Stimulated activated effector memory CD8-positive, alpha-beta T cell treated with anti-CD3 and anti-CD28 coated beads, Interleukin-12 subunit alpha, Interleukin-12 subunit beta, amount 100 ng/mL, for 72 hours (primary cell): ENCODE results near the gene RPL22L1.
"Not testable (repeated sequence)": the region's sequence is repeated elsewhere in the genome, so short reads cannot be mapped to it uniquely, and the experiment has no call there.

ENCODE experiments used
- ATAC-seq: fragments of 150-1000 bp; cut with Tn5 transposase; 2 replicates; pipeline ENCODE4 v1.10.0; 2021
- DNase-seq, 2 donors: peaks; one replicate each; pipeline ENCODE4 v3.0.0; 2021 to 2022; ENCODE audit warnings: low spot score in 2 of 2
- H3K27ac Mint-ChIP-seq: one replicate; pipeline ENCODE4 v1.8.0; 2022; ENCODE audit warnings: mild to moderate bottlenecking, mixed read lengths
- H3K36me3 Mint-ChIP-seq: one replicate; pipeline ENCODE4 v1.8.0; 2022; ENCODE audit warnings: mild to moderate bottlenecking, mixed read lengths
- H3K4me1 Mint-ChIP-seq: one replicate; pipeline ENCODE4 v1.8.0; 2022; ENCODE audit warnings: mixed read lengths
- H3K4me3 Mint-ChIP-seq: one replicate; pipeline ENCODE4 v1.8.0; 2022; ENCODE audit warnings: mild to moderate bottlenecking, mixed read lengths
- H3K9me3 Mint-ChIP-seq: one replicate; pipeline ENCODE4 v1.8.0; 2022; ENCODE audit warnings: mixed read lengths

The RPL22L1 gene

GRCh38 chr3:170864525-170865208, 5.3 kb downstream of the RPL22L1 start:
- no peak overlapping the region for H3K27ac Mint-ChIP-seq
- H3K9me3 Mint-ChIP-seq = no peaks in the 10 kb centered on the region
- no peak overlapping the region for H3K4me3 Mint-ChIP-seq
- peaks cover 50% of the 10 kb centered on the region for H3K36me3 Mint-ChIP-seq
- DNase-seq (no peak), ATAC-seq (no peak)
- H3K4me1 Mint-ChIP-seq = peaks cover 12% of the 10 kb centered on the region

GRCh38 chr3:170863816-170864215, 6.2 kb downstream of the RPL22L1 start:
- Mint-ChIP-seq H3K9me3 (no peaks in the 10 kb centered on the region), H3K36me3 (peaks cover 42% of the 10 kb centered on the region), H3K27ac (no peak overlapping the region), H3K4me3 (no peak overlapping the region), H3K4me1 (peaks cover 10% of the 10 kb centered on the region)
- ATAC-seq = no peak
- DNase-seq = no peak

- DNase-seq (no peak), ATAC-seq (peak; percentile 26)
- Mint-ChIP-seq H3K4me3 (no peak overlapping the region), H3K27ac (no peak overlapping the region), H3K36me3 (peaks cover 32% of the 10 kb centered on the region), H3K9me3 (no peaks in the 10 kb centered on the region), H3K4me1 (peaks cover 14% of the 10 kb centered on the region)
Observed at GRCh38 chr3:170862618-170863374, 7.2 kb downstream of the RPL22L1 start.

- ATAC-seq = no peak
- H3K27ac Mint-ChIP-seq = no peak overlapping the region
- H3K9me3 Mint-ChIP-seq = no peaks in the 10 kb centered on the region
- no peak overlapping the region for H3K4me3 Mint-ChIP-seq
- DNase-seq = no peak
- H3K4me1 Mint-ChIP-seq = peaks cover 18% of the 10 kb centered on the region
- H3K36me3 Mint-ChIP-seq = no peaks in the 10 kb centered on the region
Observed at GRCh38 chr3:170858599-170858998, 11.4 kb downstream of the RPL22L1 start.

GRCh38 chr3:170852324-170852723, 17.7 kb downstream of the RPL22L1 start:
- Mint-ChIP-seq H3K4me3 (no peak overlapping the region), H3K36me3 (no peaks in the 10 kb centered on the region), H3K9me3 (no peaks in the 10 kb centered on the region), H3K4me1 (peaks cover 12% of the 10 kb centered on the region), H3K27ac (no peak overlapping the region)
- DNase-seq (no peak), ATAC-seq (no peak)

GRCh38 chr3:170848292-170848917, 21.6 kb downstream of the RPL22L1 start:
- Mint-ChIP-seq H3K4me3 (no peak overlapping the region), H3K4me1 (no peaks in the 10 kb centered on the region), H3K36me3 (no peaks in the 10 kb centered on the region), H3K27ac (no peak overlapping the region), H3K9me3 (no peaks in the 10 kb centered on the region)
- no peak for ATAC-seq
- DNase-seq = no peak

GRCh38 chr3:170844377-170844776, 25.6 kb downstream of the RPL22L1 start:
- DNase-seq (no peak), ATAC-seq (no peak)
- Mint-ChIP-seq H3K4me3 (no peak overlapping the region), H3K9me3 (no peaks in the 10 kb centered on the region), H3K27ac (no peak overlapping the region), H3K4me1 (no peaks in the 10 kb centered on the region), H3K36me3 (no peaks in the 10 kb centered on the region)

- no peak for DNase-seq
- ATAC-seq = no peak
- no peaks in the 10 kb centered on the region for H3K9me3 Mint-ChIP-seq
- no peaks in the 10 kb centered on the region for H3K4me1 Mint-ChIP-seq
- no peak overlapping the region for H3K27ac Mint-ChIP-seq
- no peak overlapping the region for H3K4me3 Mint-ChIP-seq
- no peaks in the 10 kb centered on the region for H3K36me3 Mint-ChIP-seq
Observed at GRCh38 chr3:170840291-170840859, 29.6 kb downstream of the RPL22L1 start.

GRCh38 chr3:170839518-170840100, 30.4 kb downstream of the RPL22L1 start:
- Mint-ChIP-seq H3K27ac (no peak overlapping the region), H3K4me3 (no peak overlapping the region), H3K9me3 (no peaks in the 10 kb centered on the region), H3K36me3 (no peaks in the 10 kb centered on the region), H3K4me1 (no peaks in the 10 kb centered on the region)
- ATAC-seq = no peak
- DNase-seq = no peak

- Mint-ChIP-seq H3K36me3 (no peaks in the 10 kb centered on the region), H3K4me3 (no peak overlapping the region), H3K4me1 (no peaks in the 10 kb centered on the region), H3K9me3 (no peaks in the 10 kb centered on the region), H3K27ac (no peak overlapping the region)
- ATAC-seq (no peak), DNase-seq (no peak)
Observed at GRCh38 chr3:170836491-170836890, 33.5 kb downstream of the RPL22L1 start.

- DNase-seq (no peak), ATAC-seq (no peak)
- H3K4me3 Mint-ChIP-seq = no peak overlapping the region
- no peaks in the 10 kb centered on the region for H3K36me3 Mint-ChIP-seq
- H3K9me3 Mint-ChIP-seq = no peaks in the 10 kb centered on the region
- no peak overlapping the region for H3K27ac Mint-ChIP-seq
- H3K4me1 Mint-ChIP-seq = peaks cover 2% of the 10 kb centered on the region
Observed at GRCh38 chr3:170835336-170835735, 34.7 kb downstream of the RPL22L1 start.

- no peak for ATAC-seq
- H3K4me3 Mint-ChIP-seq = no peak overlapping the region
- peaks cover 10% of the 10 kb centered on the region for H3K4me1 Mint-ChIP-seq
- DNase-seq = no peak
- H3K36me3 Mint-ChIP-seq = no peaks in the 10 kb centered on the region
- H3K27ac Mint-ChIP-seq = no peak overlapping the region
- no peaks in the 10 kb centered on the region for H3K9me3 Mint-ChIP-seq
Observed at GRCh38 chr3:170830580-170830979, 39.4 kb downstream of the RPL22L1 start.

GRCh38 chr3:170829546-170830272, 40.3 kb downstream of the RPL22L1 start:
- no peaks in the 10 kb centered on the region for H3K9me3 Mint-ChIP-seq
- no peaks in the 10 kb centered on the region for H3K36me3 Mint-ChIP-seq
- H3K4me1 Mint-ChIP-seq = peaks cover 10% of the 10 kb centered on the region
- no peak overlapping the region for H3K4me3 Mint-ChIP-seq
- peak overlapping the region; percentile 13 for H3K27ac Mint-ChIP-seq
- ATAC-seq (no peak), DNase-seq (no peak)

GRCh38 chr3:170826047-170826446, 43.9 kb downstream of the RPL22L1 start:
- Mint-ChIP-seq H3K4me1 (peaks cover 10% of the 10 kb centered on the region), H3K9me3 (no peaks in the 10 kb centered on the region), H3K36me3 (no peaks in the 10 kb centered on the region), H3K27ac (no peak overlapping the region), H3K4me3 (no peak overlapping the region)
- no peak for ATAC-seq
- DNase-seq = no peak

GRCh38 chr3:170823562-170823961, 46.4 kb downstream of the RPL22L1 start:
- H3K9me3 Mint-ChIP-seq, H3K4me3 Mint-ChIP-seq, H3K4me1 Mint-ChIP-seq, ATAC-seq, H3K36me3 Mint-ChIP-seq, H3K27ac Mint-ChIP-seq, DNase-seq: not testable (repeated sequence)
